GM13976 (cell line): ENCODE data around the gene ADCY2.
"Not testable (repeated sequence)": the region's sequence is repeated elsewhere in the genome, so short reads cannot be mapped to it uniquely, and the experiment has no call there.

Source experiments
- DNase-seq: peaks from one replicate; pipeline ENCODE4 v3.0.0; 2012; ENCODE audit warnings: low spot score
- in situ Hi-C: fragments of 300-500 bp; cut with MboI; formaldehyde crosslinking; loops from one replicate; pipeline ENCODE4 v1.12.0; 2022; ENCODE audit warnings: low sequenced_read_pairs, mixed read lengths, inconsistent platforms; ENCODE audit not compliant: unreplicated experiment
- TF ChIP-seq, protein P1 (sequence below): IDR thresholded peaks from 2 replicates; pipeline ENCODE4 v1.5.1; 2012; ENCODE audit warnings: borderline replicate concordance, mild to moderate bottlenecking; ENCODE audit not compliant: insufficient read depth; ENCODE audit errors: extremely low read depth, missing control alignments, control extremely low read depth

Gene ADCY2

GRCh38 chr5:7419846-7420245 is 23.9 kb downstream of the ADCY2 start:
- in situ Hi-C loops, result no loop called here
- TF ChIP-seq, protein P1, sequence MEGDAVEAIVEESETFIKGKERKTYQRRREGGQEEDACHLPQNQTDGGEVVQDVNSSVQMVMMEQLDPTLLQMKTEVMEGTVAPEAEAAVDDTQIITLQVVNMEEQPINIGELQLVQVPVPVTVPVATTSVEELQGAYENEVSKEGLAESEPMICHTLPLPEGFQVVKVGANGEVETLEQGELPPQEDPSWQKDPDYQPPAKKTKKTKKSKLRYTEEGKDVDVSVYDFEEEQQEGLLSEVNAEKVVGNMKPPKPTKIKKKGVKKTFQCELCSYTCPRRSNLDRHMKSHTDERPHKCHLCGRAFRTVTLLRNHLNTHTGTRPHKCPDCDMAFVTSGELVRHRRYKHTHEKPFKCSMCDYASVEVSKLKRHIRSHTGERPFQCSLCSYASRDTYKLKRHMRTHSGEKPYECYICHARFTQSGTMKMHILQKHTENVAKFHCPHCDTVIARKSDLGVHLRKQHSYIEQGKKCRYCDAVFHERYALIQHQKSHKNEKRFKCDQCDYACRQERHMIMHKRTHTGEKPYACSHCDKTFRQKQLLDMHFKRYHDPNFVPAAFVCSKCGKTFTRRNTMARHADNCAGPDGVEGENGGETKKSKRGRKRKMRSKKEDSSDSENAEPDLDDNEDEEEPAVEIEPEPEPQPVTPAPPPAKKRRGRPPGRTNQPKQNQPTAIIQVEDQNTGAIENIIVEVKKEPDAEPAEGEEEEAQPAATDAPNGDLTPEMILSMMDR, result no peak
- DNase-seq, result no peak

GRCh38 chr5:7420510-7421280 is 24.8 kb downstream of the ADCY2 start:
- TF ChIP-seq, protein P1, result no peak
- no peak for DNase-seq
- in situ Hi-C loops, result no loop called here

GRCh38 chr5:7422316-7423106 is 26.6 kb downstream of the ADCY2 start:
- DNase-seq, result no peak
- TF ChIP-seq, protein P1, result no peak
- in situ Hi-C loops, result no loop called here

DNA sequence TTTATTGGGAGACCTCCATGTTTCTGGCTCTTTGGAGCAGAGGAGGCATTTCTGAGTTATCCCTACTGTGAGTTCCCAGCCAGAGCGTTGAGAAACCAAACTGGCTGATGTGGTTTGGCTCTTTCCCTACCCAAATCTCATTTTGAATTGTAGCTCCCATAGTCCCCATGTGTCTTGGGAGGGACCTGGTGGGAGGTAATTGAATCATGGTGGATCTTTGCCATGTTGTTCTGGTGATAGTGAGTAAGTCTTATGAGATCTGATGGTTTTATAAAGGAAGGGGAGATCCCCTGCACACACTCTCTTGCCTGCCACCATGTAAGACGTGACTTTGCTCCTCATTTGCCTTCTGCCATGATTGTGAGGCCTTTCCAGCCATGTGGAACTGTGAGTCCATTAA is 27.3 kb downstream of the ADCY2 start:
- DNase-seq, in situ Hi-C loops: not testable (repeated sequence)

- TF ChIP-seq, protein P1, result no peak
- DNase-seq, result no peak
- in situ Hi-C loops, result no loop called here
These were observed 29.9 kb downstream of the ADCY2 start for GRCh38 chr5:7425830-7426229.

- no peak for DNase-seq
- TF ChIP-seq, protein P1, result no peak
- in situ Hi-C loops, result no loop called here
These were observed 30.3 kb downstream of the ADCY2 start for GRCh38 chr5:7426284-7426683.

GRCh38 chr5:7434914-7435313 is 39.0 kb downstream of the ADCY2 start:
- TF ChIP-seq, protein P1, result no peak
- no peak for DNase-seq
- in situ Hi-C loops, result no loop called here
